ENCODE results near the gene PID1. TPM values are rescaled to one million over a fixed set of nuclear protein-coding genes. Genes with fewer than 3 reads are reported as not detected.

PID1 gene
- total RNA-seq, 1 experiment from 2014 or later: 2.9 TPM

DNA sequence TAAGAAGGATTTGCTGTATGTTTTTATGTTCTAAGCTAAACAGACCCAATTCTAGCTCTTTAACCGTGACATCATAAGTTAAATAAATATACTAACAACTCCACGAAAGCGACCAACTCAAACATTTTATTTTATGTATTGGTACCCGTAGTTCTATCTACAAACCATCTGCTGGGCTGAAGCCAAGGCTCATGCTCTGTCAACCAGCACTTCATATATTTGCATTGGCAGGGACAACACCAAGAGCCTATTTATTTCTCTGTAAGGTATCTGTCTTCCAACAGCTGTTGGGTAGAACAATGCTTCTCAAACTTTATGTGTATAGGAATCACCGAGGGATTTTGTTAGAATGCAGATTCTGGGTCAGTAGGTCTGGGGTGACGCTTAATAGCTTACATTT, 64.5 kb downstream of the PID1 start:
- POLR2A ChIA-PET: no interaction called here
- ATAC-seq: no peak
- no TSS peak for BruUV-seq (replicated peaks)

DNA sequence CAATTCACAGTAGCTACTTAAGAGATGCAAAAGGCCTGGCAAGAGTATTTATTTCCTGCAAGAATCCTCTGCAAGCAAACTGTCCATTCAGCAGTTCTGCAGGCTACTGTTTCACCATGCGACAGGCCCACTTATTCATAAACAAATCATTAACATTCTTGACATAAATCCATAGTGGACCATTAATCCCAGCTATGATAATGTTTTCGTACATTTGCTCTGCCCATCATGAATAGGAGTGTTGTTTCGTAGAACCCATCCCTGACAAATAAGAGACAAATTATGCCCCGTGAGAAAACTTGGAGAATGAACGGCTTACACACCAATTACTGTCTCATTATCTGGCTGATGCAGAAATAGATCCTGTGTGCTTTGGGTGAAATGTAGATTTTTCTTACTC, 65.4 kb downstream of the PID1 start:
- no peaks in the 10 kb centered on the region for H3K27me3 ChIP-seq (ENCODE audit: control insufficient read depth, insufficient read depth, low read length)
- H3K9me3 ChIP-seq (ENCODE audit: control insufficient read depth, insufficient read depth, low read depth, low read length): no peaks in the 10 kb centered on the region
- H3K4me1 ChIP-seq (ENCODE audit: control insufficient read depth, insufficient read depth, low read length): no peaks in the 10 kb centered on the region
- in situ Hi-C loops (cut with HindIII; ENCODE audit: low pct_unique_long_range_greater_than_20kb, low sequenced_read_pairs) (no loop called here), intact Hi-C loops (cut with micrococcal nuclease; ENCODE audit: unreplicated experiment) (no loop called here)
- no peak overlapping the region for H3K27ac ChIP-seq (ENCODE audit: low read length)
- DNase-seq (ENCODE audit: low read depth, low spot score) (no peak), ATAC-seq (no peak)
- TF ChIP-seq, protein P1, sequence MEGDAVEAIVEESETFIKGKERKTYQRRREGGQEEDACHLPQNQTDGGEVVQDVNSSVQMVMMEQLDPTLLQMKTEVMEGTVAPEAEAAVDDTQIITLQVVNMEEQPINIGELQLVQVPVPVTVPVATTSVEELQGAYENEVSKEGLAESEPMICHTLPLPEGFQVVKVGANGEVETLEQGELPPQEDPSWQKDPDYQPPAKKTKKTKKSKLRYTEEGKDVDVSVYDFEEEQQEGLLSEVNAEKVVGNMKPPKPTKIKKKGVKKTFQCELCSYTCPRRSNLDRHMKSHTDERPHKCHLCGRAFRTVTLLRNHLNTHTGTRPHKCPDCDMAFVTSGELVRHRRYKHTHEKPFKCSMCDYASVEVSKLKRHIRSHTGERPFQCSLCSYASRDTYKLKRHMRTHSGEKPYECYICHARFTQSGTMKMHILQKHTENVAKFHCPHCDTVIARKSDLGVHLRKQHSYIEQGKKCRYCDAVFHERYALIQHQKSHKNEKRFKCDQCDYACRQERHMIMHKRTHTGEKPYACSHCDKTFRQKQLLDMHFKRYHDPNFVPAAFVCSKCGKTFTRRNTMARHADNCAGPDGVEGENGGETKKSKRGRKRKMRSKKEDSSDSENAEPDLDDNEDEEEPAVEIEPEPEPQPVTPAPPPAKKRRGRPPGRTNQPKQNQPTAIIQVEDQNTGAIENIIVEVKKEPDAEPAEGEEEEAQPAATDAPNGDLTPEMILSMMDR (IDR thresholded peaks at IDR 0.05): no peak
- no peak for TF ChIP-seq TCF7L2 (IDR thresholded peaks at IDR 0.05; ENCODE audit: low read depth, low read length)
- TF ChIP-seq POLR2AphosphoS5 (IDR thresholded peaks at IDR 0.05; ENCODE audit: low read depth, low read length): no peak
- no peak for TF ChIP-seq SIN3A (IDR thresholded peaks at IDR 0.05; ENCODE audit: borderline replicate concordance, insufficient read depth, low read depth, low read length)
- TF ChIP-seq, protein P2, sequence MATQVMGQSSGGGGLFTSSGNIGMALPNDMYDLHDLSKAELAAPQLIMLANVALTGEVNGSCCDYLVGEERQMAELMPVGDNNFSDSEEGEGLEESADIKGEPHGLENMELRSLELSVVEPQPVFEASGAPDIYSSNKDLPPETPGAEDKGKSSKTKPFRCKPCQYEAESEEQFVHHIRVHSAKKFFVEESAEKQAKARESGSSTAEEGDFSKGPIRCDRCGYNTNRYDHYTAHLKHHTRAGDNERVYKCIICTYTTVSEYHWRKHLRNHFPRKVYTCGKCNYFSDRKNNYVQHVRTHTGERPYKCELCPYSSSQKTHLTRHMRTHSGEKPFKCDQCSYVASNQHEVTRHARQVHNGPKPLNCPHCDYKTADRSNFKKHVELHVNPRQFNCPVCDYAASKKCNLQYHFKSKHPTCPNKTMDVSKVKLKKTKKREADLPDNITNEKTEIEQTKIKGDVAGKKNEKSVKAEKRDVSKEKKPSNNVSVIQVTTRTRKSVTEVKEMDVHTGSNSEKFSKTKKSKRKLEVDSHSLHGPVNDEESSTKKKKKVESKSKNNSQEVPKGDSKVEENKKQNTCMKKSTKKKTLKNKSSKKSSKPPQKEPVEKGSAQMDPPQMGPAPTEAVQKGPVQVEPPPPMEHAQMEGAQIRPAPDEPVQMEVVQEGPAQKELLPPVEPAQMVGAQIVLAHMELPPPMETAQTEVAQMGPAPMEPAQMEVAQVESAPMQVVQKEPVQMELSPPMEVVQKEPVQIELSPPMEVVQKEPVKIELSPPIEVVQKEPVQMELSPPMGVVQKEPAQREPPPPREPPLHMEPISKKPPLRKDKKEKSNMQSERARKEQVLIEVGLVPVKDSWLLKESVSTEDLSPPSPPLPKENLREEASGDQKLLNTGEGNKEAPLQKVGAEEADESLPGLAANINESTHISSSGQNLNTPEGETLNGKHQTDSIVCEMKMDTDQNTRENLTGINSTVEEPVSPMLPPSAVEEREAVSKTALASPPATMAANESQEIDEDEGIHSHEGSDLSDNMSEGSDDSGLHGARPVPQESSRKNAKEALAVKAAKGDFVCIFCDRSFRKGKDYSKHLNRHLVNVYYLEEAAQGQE (IDR thresholded peaks at IDR 0.05; ENCODE audit: insufficient read depth in 1 of 2, low read depth in 2 of 2, low read length in 1 of 2): no peak
- ChIA-PET CTCF (no interaction called here), POLR2A (no interaction called here)
- no TSS peak for BruUV-seq (replicated peaks)
- no peaks in the 10 kb centered on the region for H3K36me3 ChIP-seq (ENCODE audit: control insufficient read depth, insufficient read depth, low read length)
- H3K4me3 ChIP-seq (ENCODE audit: low read depth in 2 of 2, low read length in 2 of 2): no peak overlapping the region

More for the DNA sequence above, 64.5 kb downstream of the PID1 start:
- H3K36me3 ChIP-seq (ENCODE audit: control insufficient read depth, insufficient read depth, low read length): no peaks in the 10 kb centered on the region
- no peak for DNase-seq (ENCODE audit: low read depth, low spot score)
- H3K4me3 ChIP-seq (ENCODE audit: low read depth in 2 of 2, low read length in 2 of 2): no peak overlapping the region
- no peak overlapping the region for H3K27ac ChIP-seq (ENCODE audit: low read length)
- TF ChIP-seq POLR2AphosphoS5 (IDR thresholded peaks at IDR 0.05; ENCODE audit: low read depth, low read length): no peak
- no peak for TF ChIP-seq SIN3A (IDR thresholded peaks at IDR 0.05; ENCODE audit: borderline replicate concordance, insufficient read depth, low read depth, low read length)
- no peak for TF ChIP-seq TCF7L2 (IDR thresholded peaks at IDR 0.05; ENCODE audit: low read depth, low read length)
- TF ChIP-seq, protein P1 (IDR thresholded peaks at IDR 0.05): no peak
- TF ChIP-seq, protein P2 (IDR thresholded peaks at IDR 0.05; ENCODE audit: insufficient read depth in 1 of 2, low read depth in 2 of 2, low read length in 1 of 2): no peak
- in situ Hi-C loops (cut with HindIII; ENCODE audit: low pct_unique_long_range_greater_than_20kb, low sequenced_read_pairs) (no loop called here), intact Hi-C loops (cut with micrococcal nuclease; ENCODE audit: unreplicated experiment) (no loop called here)
- CTCF ChIA-PET: no interaction called here
- no peaks in the 10 kb centered on the region for H3K27me3 ChIP-seq (ENCODE audit: control insufficient read depth, insufficient read depth, low read length)
- H3K4me1 ChIP-seq (ENCODE audit: control insufficient read depth, insufficient read depth, low read length): no peaks in the 10 kb centered on the region
- no peaks in the 10 kb centered on the region for H3K9me3 ChIP-seq (ENCODE audit: control insufficient read depth, insufficient read depth, low read depth, low read length)

All from Panc1 (cell line).